ENCODE results near the gene FBXL19. TPM values are rescaled to one million over a fixed set of nuclear protein-coding genes. Genes with fewer than 3 reads are reported as not detected.

The FBXL19 gene
- polyA plus RNA-seq, 6 donors from 2014 or later: 0.21 to 0.48 (median 0.27) TPM; not detected in 2

Other genes starting within 250 kb of the FBXL19 start
- 10 to 100 TPM in 5 of 6 donors, not detected in 1; 11.9 to 41.5 (median 14.8) TPM for gene SRCAP, start 224.4 kb upstream of the FBXL19 start, polyA plus RNA-seq (ENCODE audit: low read depth in 6 of 6)
- gene PHKG2, start 175.1 kb upstream of the FBXL19 start, polyA plus RNA-seq (ENCODE audit: low read depth in 6 of 6): 10 to 100 TPM; 24.7 to 43.9 (median 29.8) TPM
- gene CFAP119, start 161.5 kb upstream of the FBXL19 start, polyA plus RNA-seq (ENCODE audit: low read depth in 6 of 6): under 1 TPM; 0.16 to 0.88 (median 0.62) TPM
- gene RNF40, start 161.2 kb upstream of the FBXL19 start, polyA plus RNA-seq (ENCODE audit: low read depth in 6 of 6): 10 to 100 TPM; 15.0 to 51.6 (median 28.8) TPM
- 1 to 10 TPM in 1 of 6 donors, under 1 TPM in 4, not detected in 1; 0.23 to 1.4 (median 0.45) TPM for gene ZNF629, start 136.4 kb upstream of the FBXL19 start, polyA plus RNA-seq (ENCODE audit: low read depth in 6 of 6)
- 10 to 100 TPM; 29.4 to 40.3 (median 33.1) TPM for gene BCL7C, start 29.5 kb upstream of the FBXL19 start, polyA plus RNA-seq (ENCODE audit: low read depth in 6 of 6)
- under 1 TPM in 3 of 6 donors, not detected in 3; 0.40 to 0.67 (median 0.47) TPM for gene CTF1, start 27.0 kb upstream of the FBXL19 start, polyA plus RNA-seq (ENCODE audit: low read depth in 6 of 6)
- 10 to 100 TPM; 65.8 to 83.4 (median 78.3) TPM for gene ORAI3, start 25.5 kb downstream of the FBXL19 start, polyA plus RNA-seq (ENCODE audit: low read depth in 6 of 6)
- gene SETD1A, start 34.2 kb downstream of the FBXL19 start, polyA plus RNA-seq (ENCODE audit: low read depth in 6 of 6): 1 to 10 TPM in 2 of 6 donors, under 1 TPM in 3, not detected in 1; 0.69 to 2.8 (median 0.85) TPM
- not detected for gene HSD3B7, start 61.6 kb downstream of the FBXL19 start, polyA plus RNA-seq (ENCODE audit: low read depth in 6 of 6)
- gene STX1B, start 87.1 kb downstream of the FBXL19 start, polyA plus RNA-seq (ENCODE audit: low read depth in 6 of 6): not detected
- 10 to 100 TPM; 17.4 to 37.1 (median 28.6) TPM for gene STX4, start 110.0 kb downstream of the FBXL19 start, polyA plus RNA-seq (ENCODE audit: low read depth in 6 of 6)
- 1 to 10 TPM; 3.8 to 7.5 (median 5.9) TPM for gene ZNF668, start 150.7 kb downstream of the FBXL19 start, polyA plus RNA-seq (ENCODE audit: low read depth in 6 of 6)
- 10 to 100 TPM in 1 of 6 donors, 1 to 10 TPM in 5; 3.6 to 13.5 (median 6.1) TPM for gene ZNF646, start 150.8 kb downstream of the FBXL19 start, polyA plus RNA-seq (ENCODE audit: low read depth in 6 of 6)
- under 1 TPM in 4 of 6 donors, not detected in 2; 0.19 to 0.77 (median 0.50) TPM for gene PRSS53, start 165.4 kb downstream of the FBXL19 start, polyA plus RNA-seq (ENCODE audit: low read depth in 6 of 6)
- 10 to 100 TPM; 61.9 to 77.4 (median 66.6) TPM for gene VKORC1, start 171.2 kb downstream of the FBXL19 start, polyA plus RNA-seq (ENCODE audit: low read depth in 6 of 6)
- 10 to 100 TPM; 23.1 to 41.2 (median 27.3) TPM for gene BCKDK, start 184.8 kb downstream of the FBXL19 start, polyA plus RNA-seq (ENCODE audit: low read depth in 6 of 6)
- 10 to 100 TPM; 39.0 to 68.1 (median 51.6) TPM for gene KAT8, start 194.1 kb downstream of the FBXL19 start, polyA plus RNA-seq (ENCODE audit: low read depth in 6 of 6)
- under 1 TPM in 1 of 6 donors, not detected in 5; 0.40 TPM for gene PRSS8, start 212.2 kb downstream of the FBXL19 start, polyA plus RNA-seq (ENCODE audit: low read depth in 6 of 6)
- under 1 TPM in 4 of 6 donors, not detected in 2; 0.40 to 0.85 (median 0.64) TPM for gene PRSS36, start 226.5 kb downstream of the FBXL19 start, polyA plus RNA-seq (ENCODE audit: low read depth in 6 of 6)